ENCODE results near the gene LMAN2. TPM values are rescaled to one million over a fixed set of nuclear protein-coding genes. Genes with fewer than 3 reads are reported as not detected.
A peak's percentile ranks its signal among the peaks of the same experiment; 100 is the strongest.

LMAN2 gene
- 100 to 1,000 TPM; 119 to 127 TPM for total RNA-seq

GRCh38 chr5:177351392-177352329, at the start of gene LMAN2:
Gene LMAN2 (minus strand): TSS chr5:177351668. CDS start chr5:177351647, 21 bp downstream.
- ATAC-seq = peak; percentile 99

GRCh38 chr5:177399997-177400868, 48.8 kb upstream of the LMAN2 start, which contains the start of gene PFN3:
Gene PFN3 (minus strand): TSS chr5:177400661. CDS start chr5:177400576, 85 bp downstream.
- ChIA-PET CTCF (interaction anchor here (4.7 to 8.8 kb wide), 3 partner anchors 8 to 55 kb away, joined by 48 to 337 read pairs (median 270); no protein-coding TSS in a partner anchor), POLR2A (interaction anchor here (1.0 to 4.2 kb wide), 2 partner anchors 10 to 27 kb away, joined by 3 to 25 read pairs; no protein-coding TSS in a partner anchor)
- Mint-ChIP-seq H3K27ac (no peak within 1 kb of the TSS), H3K9me3 (ENCODE audit: insufficient read depth) (no peaks in the 10 kb centered on the region), H3K4me1 (ENCODE audit: low read depth) (peaks cover 28% of the 10 kb centered on the region), H3K27me3 (ENCODE audit: low read depth) (peaks cover 16% of the 10 kb centered on the region), H3K36me3 (ENCODE audit: low read depth) (no peaks in the 10 kb centered on the region), H3K4me3 (no peak within 1 kb of the TSS)
- no peak for ATAC-seq
- DNase-seq = no peak

More at GRCh38 chr5:177351392-177352329, at the start of gene LMAN2:
- CTCF ChIA-PET = interaction anchor here (0.9 to 5.6 kb wide), 15 partner anchors 10 to 149 kb away, joined by 3 to 31 read pairs (median 7); partner anchors contain the start of gene SLC34A1
- DNase-seq = peak; percentile 96
- peaks cover 66% of the 10 kb centered on the region for H3K4me1 Mint-ChIP-seq (ENCODE audit: low read depth)
- H3K27me3 Mint-ChIP-seq (ENCODE audit: low read depth) = no peaks in the 10 kb centered on the region
- H3K9me3 Mint-ChIP-seq (ENCODE audit: insufficient read depth) = peaks cover 4% of the 10 kb centered on the region
- POLR2A ChIA-PET = interaction anchor here (0.5 to 2.7 kb wide), 19 partner anchors 9 to 248 kb away, joined by 3 to 22 read pairs (median 4); partner anchors contain the start of genes B4GALT7, MXD3, PRELID1 and RAB24
- peaks cover 37% of the 10 kb centered on the region for H3K36me3 Mint-ChIP-seq (ENCODE audit: low read depth)
- peak within 1 kb of the TSS; percentile 97 for H3K4me3 Mint-ChIP-seq
- H3K27ac Mint-ChIP-seq = peak within 1 kb of the TSS; percentile 100

- peaks cover 18% of the 10 kb centered on the region for H3K4me1 Mint-ChIP-seq (ENCODE audit: low read depth)
- ChIA-PET POLR2A (no interaction called here), CTCF (interaction anchor here (1.0 kb wide), 1 partner anchor 8 kb away, joined by 4 read pairs; no protein-coding TSS in a partner anchor)
- H3K27me3 Mint-ChIP-seq (ENCODE audit: low read depth) = peaks cover 16% of the 10 kb centered on the region
- no peak overlapping the region for H3K4me3 Mint-ChIP-seq
- H3K27ac Mint-ChIP-seq = no peak overlapping the region
- no peak for ATAC-seq
- DNase-seq = no peak
- H3K9me3 Mint-ChIP-seq (ENCODE audit: insufficient read depth) = no peaks in the 10 kb centered on the region
- H3K36me3 Mint-ChIP-seq (ENCODE audit: low read depth) = no peaks in the 10 kb centered on the region
Observed at GRCh38 chr5:177397875-177398390, 46.5 kb upstream of the LMAN2 start.

GRCh38 chr5:177396807-177397206, 45.3 kb upstream of the LMAN2 start:
- H3K4me3 Mint-ChIP-seq = no peak overlapping the region
- CTCF ChIA-PET = no interaction called here
- no peak overlapping the region for H3K27ac Mint-ChIP-seq
- H3K27me3 Mint-ChIP-seq (ENCODE audit: low read depth) = peaks cover 8% of the 10 kb centered on the region
- ATAC-seq = no peak
- H3K36me3 Mint-ChIP-seq (ENCODE audit: low read depth) = no peaks in the 10 kb centered on the region
- no peaks in the 10 kb centered on the region for H3K9me3 Mint-ChIP-seq (ENCODE audit: insufficient read depth)
- peaks cover 8% of the 10 kb centered on the region for H3K4me1 Mint-ChIP-seq (ENCODE audit: low read depth)
- POLR2A ChIA-PET = no interaction called here
- DNase-seq = no peak

GRCh38 chr5:177396078-177396477, 44.6 kb upstream of the LMAN2 start:
- H3K4me1 Mint-ChIP-seq (ENCODE audit: low read depth) = peaks cover 15% of the 10 kb centered on the region
- no peak overlapping the region for H3K27ac Mint-ChIP-seq
- no peak overlapping the region for H3K4me3 Mint-ChIP-seq
- POLR2A ChIA-PET = no interaction called here
- DNase-seq (no peak), ATAC-seq (no peak)
- CTCF ChIA-PET = interaction anchor here (7.8 to 8.3 kb wide), 2 partner anchors 9 to 58 kb away, joined by 175 to 270 read pairs; partner anchors contain the start of gene PFN3
- no peaks in the 10 kb centered on the region for H3K9me3 Mint-ChIP-seq (ENCODE audit: insufficient read depth)
- no peaks in the 10 kb centered on the region for H3K36me3 Mint-ChIP-seq (ENCODE audit: low read depth)
- peaks cover 3% of the 10 kb centered on the region for H3K27me3 Mint-ChIP-seq (ENCODE audit: low read depth)

GRCh38 chr5:177393990-177394389, 42.5 kb upstream of the LMAN2 start:
- ChIA-PET POLR2A (interaction anchor here (0.6 kb wide), 1 partner anchor 67 kb away, joined by 3 read pairs; no protein-coding TSS in a partner anchor), CTCF (interaction anchor here (1.0 to 8.3 kb wide), 5 partner anchors 11 to 280 kb away, joined by 3 to 270 read pairs (median 5); partner anchors contain the start of genes GRK6 and PFN3)
- H3K27me3 Mint-ChIP-seq (ENCODE audit: low read depth) = peaks cover 3% of the 10 kb centered on the region
- H3K9me3 Mint-ChIP-seq (ENCODE audit: insufficient read depth) = no peaks in the 10 kb centered on the region
- H3K4me3 Mint-ChIP-seq = no peak overlapping the region
- H3K36me3 Mint-ChIP-seq (ENCODE audit: low read depth) = no peaks in the 10 kb centered on the region
- no peak for ATAC-seq
- no peak for DNase-seq
- H3K27ac Mint-ChIP-seq = no peak overlapping the region
- H3K4me1 Mint-ChIP-seq (ENCODE audit: low read depth) = peaks cover 36% of the 10 kb centered on the region

- Mint-ChIP-seq H3K27me3 (ENCODE audit: low read depth) (peaks cover 3% of the 10 kb centered on the region), H3K4me3 (no peak overlapping the region), H3K36me3 (ENCODE audit: low read depth) (no peaks in the 10 kb centered on the region), H3K4me1 (ENCODE audit: low read depth) (peaks cover 43% of the 10 kb centered on the region), H3K9me3 (ENCODE audit: insufficient read depth) (no peaks in the 10 kb centered on the region), H3K27ac (peak overlapping the region; percentile 51)
- ATAC-seq = no peak
- ChIA-PET POLR2A (interaction anchor here (0.8 to 1.0 kb wide), 2 partner anchors 59 to 62 kb away, joined by 3 read pairs; no protein-coding TSS in a partner anchor), CTCF (interaction anchor here (1.2 to 8.3 kb wide), 7 partner anchors 11 to 108 kb away, joined by 3 to 270 read pairs (median 51); partner anchors contain the start of genes GRK6 and PFN3)
- no peak for DNase-seq
Observed at GRCh38 chr5:177393206-177393765, 41.8 kb upstream of the LMAN2 start.

- DNase-seq = no peak
- ChIA-PET POLR2A (interaction anchor here (0.8 to 1.0 kb wide), 2 partner anchors 60 to 63 kb away, joined by 3 read pairs; no protein-coding TSS in a partner anchor), CTCF (interaction anchor here (1.2 to 8.3 kb wide), 6 partner anchors 12 to 108 kb away, joined by 3 to 270 read pairs (median 86); partner anchors contain the start of genes GRK6 and PFN3)
- Mint-ChIP-seq H3K9me3 (ENCODE audit: insufficient read depth) (no peaks in the 10 kb centered on the region), H3K4me1 (ENCODE audit: low read depth) (peaks cover 45% of the 10 kb centered on the region), H3K27ac (peak overlapping the region; percentile 51), H3K36me3 (ENCODE audit: low read depth) (no peaks in the 10 kb centered on the region), H3K4me3 (no peak overlapping the region), H3K27me3 (ENCODE audit: low read depth) (peaks cover 3% of the 10 kb centered on the region)
- no peak for ATAC-seq
Observed at GRCh38 chr5:177392765-177393164, 41.3 kb upstream of the LMAN2 start.

- H3K27me3 Mint-ChIP-seq (ENCODE audit: low read depth) = peaks cover 3% of the 10 kb centered on the region
- peak overlapping the region; percentile 19 for H3K4me3 Mint-ChIP-seq
- ATAC-seq = peak; percentile 84
- H3K4me1 Mint-ChIP-seq (ENCODE audit: low read depth) = peaks cover 59% of the 10 kb centered on the region
- H3K27ac Mint-ChIP-seq = peak overlapping the region; percentile 93
- no peaks in the 10 kb centered on the region for H3K36me3 Mint-ChIP-seq (ENCODE audit: low read depth)
- ChIA-PET CTCF (interaction anchor here (0.6 to 8.3 kb wide), 46 partner anchors 8 to 276 kb away, joined by 3 to 270 read pairs (median 11); partner anchors contain the start of genes F12, GRK6, LMAN2 and PDLIM7), POLR2A (interaction anchor here (0.9 to 2.9 kb wide), 11 partner anchors 12 to 277 kb away, joined by 3 to 25 read pairs (median 5); partner anchors contain the start of genes GRK6, PFN3 and PRR7)
- peak; percentile 94 for DNase-seq
- H3K9me3 Mint-ChIP-seq (ENCODE audit: insufficient read depth) = no peaks in the 10 kb centered on the region
Observed at GRCh38 chr5:177390363-177391300, 39.2 kb upstream of the LMAN2 start.

Measured in activated CD8-positive, alpha-beta T cell treated with anti-CD3 and anti-CD28 coated beads, Interleukin-2, amount 10 ng/mL, durations not matched to agents 7 days and 5 days (primary cell).